Measurements from ENCODE around the gene CACNA1S.

CACNA1S gene

GRCh38 chr1:201009962-201010645 is 102.1 kb downstream of the CACNA1S start:
- peak; percentile 16 to 39 for DNase-seq

GRCh38 chr1:201008666-201009360 is 103.4 kb downstream of the CACNA1S start:
- no peak for DNase-seq

- no peak for DNase-seq
Observed at GRCh38 chr1:201007481-201007880, 104.7 kb downstream of the CACNA1S start.

DNA sequence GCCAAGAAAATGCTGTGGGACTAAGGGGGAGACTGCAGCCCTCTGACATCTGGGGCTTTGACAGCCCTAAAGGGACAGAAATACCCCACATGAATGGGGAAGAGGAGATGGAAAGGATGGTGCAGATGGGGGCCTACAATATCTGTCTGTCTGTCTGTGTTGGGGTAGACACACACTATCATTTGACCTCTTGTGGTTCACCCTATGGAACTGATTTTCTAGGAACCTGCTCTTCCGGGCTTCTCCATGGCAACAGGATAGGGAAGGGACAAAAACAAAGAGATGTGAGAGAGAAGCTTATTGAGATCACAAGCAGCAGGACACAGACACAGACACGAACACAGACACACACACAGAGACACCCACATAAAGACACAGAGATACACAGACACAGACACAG is 105.8 kb downstream of the CACNA1S start:
- DNase-seq = no peak

DNA sequence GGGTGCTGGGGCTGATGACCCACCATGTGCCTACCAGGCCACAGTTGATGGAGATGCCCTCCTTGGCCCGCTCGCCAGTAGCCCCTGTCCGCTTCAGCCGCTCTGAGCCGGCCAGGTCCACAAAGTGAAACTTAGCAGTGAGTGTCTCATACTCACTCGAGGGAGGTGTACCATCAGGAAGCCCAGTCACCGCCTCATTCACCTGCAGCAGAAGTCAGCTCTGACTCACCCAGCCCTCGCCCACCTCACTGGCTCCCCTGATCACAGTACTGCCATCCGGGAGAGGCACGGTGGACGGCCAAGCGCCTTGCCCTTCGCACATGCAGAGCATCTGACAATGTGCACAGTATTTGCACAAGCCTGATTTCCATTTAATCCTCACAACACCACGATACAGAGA is 107.5 kb downstream of the CACNA1S start:
- DNase-seq = no peak

- no peak for DNase-seq
Observed at GRCh38 chr1:201004154-201004553, 108.1 kb downstream of the CACNA1S start.

DNA sequence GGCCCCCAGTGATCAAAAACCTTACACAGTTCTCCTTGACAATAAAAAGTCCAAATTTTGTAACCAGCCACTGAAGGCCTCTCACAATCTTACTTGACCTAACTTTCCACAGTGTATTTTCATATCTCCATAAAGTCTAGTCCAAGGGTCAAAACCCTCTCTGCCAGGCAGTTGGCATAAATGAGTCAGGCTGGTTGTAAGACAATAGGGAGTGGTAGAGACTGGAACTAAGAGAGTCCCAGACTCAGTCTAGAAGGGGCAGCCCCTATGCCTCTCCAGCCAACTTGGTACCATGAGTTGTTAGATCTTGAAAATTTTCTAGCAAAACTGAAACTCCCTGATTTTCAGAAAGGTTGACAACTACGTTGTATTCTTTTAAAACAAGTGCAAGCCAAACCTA is 109.7 kb downstream of the CACNA1S start:
- DNase-seq = no peak

GRCh38 chr1:201001962-201002361 is 110.3 kb downstream of the CACNA1S start:
- DNase-seq = no peak

GRCh38 chr1:201000391-201000790 is 111.8 kb downstream of the CACNA1S start:
- no peak for DNase-seq

- no peak for DNase-seq
Observed at GRCh38 chr1:200999667-201000066, 112.6 kb downstream of the CACNA1S start.

DNA sequence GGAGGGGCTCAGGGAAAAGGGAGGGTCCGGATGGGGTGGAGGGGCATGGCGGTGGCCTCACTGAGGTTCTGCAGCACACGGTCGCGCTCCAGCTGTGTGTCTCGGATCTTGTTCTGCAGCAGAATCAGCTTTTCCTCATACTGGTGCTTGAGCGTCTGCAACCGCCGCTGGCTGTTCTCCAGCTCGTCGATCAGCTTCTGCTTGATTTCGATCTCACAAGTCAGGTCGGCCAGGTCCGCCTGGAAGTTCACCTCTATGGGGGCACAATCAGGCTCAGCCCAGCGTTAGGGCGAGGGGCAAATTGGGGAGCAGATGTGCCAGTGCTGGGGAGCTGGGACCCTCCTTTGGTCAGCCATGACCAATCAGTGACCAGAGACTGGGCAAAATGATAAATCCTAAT is 113.9 kb downstream of the CACNA1S start:
- DNase-seq = no peak

DNA sequence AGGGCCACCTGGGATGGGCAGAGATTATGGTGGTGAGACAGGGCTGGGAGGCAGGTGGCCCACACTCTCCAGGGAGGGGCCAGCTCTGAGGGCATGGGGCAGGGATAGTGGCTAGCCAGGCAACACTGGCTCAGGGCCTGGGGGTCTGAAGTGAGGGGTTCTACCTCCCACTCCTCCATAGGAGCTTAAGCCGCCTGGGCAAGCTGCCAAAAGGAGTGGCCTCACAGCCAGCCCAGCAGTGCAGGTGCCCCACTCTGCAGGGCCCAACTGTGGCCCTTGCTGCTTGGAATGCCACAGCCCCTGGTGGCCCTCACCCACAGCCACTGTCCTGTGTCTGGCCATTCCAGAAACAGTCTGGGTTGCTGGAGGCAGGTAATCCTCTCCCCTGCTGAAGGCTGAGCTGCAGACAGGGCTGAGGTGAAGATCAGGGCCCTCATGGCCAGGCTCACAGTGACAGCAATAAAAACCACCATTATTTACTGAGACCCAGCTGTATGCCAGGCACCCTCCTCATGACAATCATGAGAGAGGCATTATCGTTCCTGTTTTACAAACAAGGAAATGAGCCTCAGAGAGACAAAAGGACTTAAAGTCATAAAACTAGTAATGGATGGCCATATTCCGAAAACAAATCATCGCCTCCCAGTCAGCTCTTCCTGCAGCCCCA is 119.7 kb downstream of the CACNA1S start:
- DNase-seq = peak; percentile 17 to 66

DNA sequence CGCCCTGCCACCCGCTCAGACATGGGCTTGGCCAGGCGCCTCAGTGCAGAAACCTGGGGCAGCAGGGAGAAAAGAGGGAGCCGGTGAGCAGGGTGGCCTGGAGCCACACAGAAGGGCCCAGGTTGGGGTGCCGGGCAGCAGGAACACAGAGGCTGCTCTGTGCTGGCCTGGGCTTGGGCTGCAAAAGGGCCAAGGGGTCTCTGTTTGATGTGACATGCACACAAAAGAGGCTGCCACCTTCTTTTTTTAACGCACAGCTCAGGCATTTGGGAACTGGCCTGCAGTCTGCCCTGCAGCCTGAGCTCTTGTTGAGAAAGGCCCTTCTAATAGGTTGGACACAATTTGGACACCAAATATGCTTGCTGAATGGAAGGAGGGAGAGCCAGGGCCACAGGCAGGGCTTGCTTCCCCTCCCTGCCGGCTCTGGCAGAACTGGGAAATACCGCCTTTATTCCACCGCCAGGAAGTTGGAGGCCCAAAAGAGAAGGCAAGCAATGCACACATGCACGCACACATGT is 121.1 kb downstream of the CACNA1S start:
- no peak for DNase-seq

DNA sequence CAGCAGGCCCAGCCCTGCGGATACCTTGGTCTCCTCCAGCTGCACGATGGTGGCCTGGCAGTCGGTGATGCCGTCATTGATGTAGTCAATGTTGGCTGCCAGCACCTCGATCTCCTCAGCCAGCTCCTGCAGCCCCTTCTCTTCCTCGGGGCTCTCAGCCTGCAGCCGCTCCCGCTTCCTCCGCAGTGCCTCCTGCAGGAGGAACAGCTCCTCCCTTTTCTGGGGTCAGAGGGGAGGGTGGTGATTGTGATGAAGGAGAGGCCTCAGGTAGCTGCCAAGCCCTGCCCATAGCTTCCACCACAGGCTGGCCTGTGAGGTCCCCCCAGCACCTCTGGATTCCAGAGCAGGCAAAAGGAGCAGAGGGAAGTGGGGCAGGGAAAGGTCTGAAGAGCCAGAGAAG is 122.1 kb downstream of the CACNA1S start:
- DNase-seq = no peak

Data from NCI-H524 (cell line).